BLaER1 treated with 17β-estradiol and CSF1 and Interleukin-3, amounts not matched to agents 10 nM and 100 nM (cell line): ENCODE measurements around the gene GORAB.
A peak's percentile ranks its signal among the peaks of the same experiment; 100 is the strongest.

Source experiments
- H3K27ac ChIP-seq, 11 experiments: shearing (Covaris generic); formaldehyde crosslinking; 2 replicates each; pipeline ENCODE4 v1.8.1; 2022
- H3K27me3 ChIP-seq, 11 experiments: shearing (Covaris generic); formaldehyde crosslinking; 2 replicates each; pipeline ENCODE4 v1.8.1; 2022
- H3K36me3 ChIP-seq, 11 experiments: shearing (Covaris generic); formaldehyde crosslinking; 2 replicates each; pipeline ENCODE4 v1.8.1; 2022
- H3K4me1 ChIP-seq, 10 experiments: shearing (Covaris generic); formaldehyde crosslinking; 2 replicates each; pipeline ENCODE4 v1.8.1; 2022
- H3K4me2 ChIP-seq, 11 experiments: shearing (Covaris generic); formaldehyde crosslinking; 2 replicates each; pipeline ENCODE4 v1.8.1; 2022
- H3K4me3 ChIP-seq, 10 experiments: shearing (Covaris generic); formaldehyde crosslinking; 2 replicates each; pipeline ENCODE4 v1.8.1; 2022
- H3K9ac ChIP-seq, 11 experiments: shearing (Covaris generic); formaldehyde crosslinking; 2 replicates each; pipeline ENCODE4 v1.8.1; 2022
- H3K9me3 ChIP-seq, 11 experiments: shearing (Covaris generic); formaldehyde crosslinking; replicated peaks in 1 of 11; 2 replicates each; pipeline ENCODE4 v1.8.1; 2022
- H4K20me1 ChIP-seq, 11 experiments: shearing (Covaris generic); formaldehyde crosslinking; 2 replicates each; pipeline ENCODE4 v1.8.1; 2022
- Cebpa-rat ChIP-seq, 11 experiments: shearing (Covaris generic); IDR thresholded peaks; 2 replicates each; pipeline ENCODE4 v1.8.1; 2022

Gene GORAB

GRCh38 chr1:170531758-170532657, at the start of gene GORAB:
Gene GORAB (plus strand): TSS chr1:170532166. CDS start chr1:170532224, 58 bp downstream.
- Histone ChIP-seq H4K20me1 (peaks cover 0 to 19% (median 4%) of the 10 kb centered on the region in 11 experiments; a peak in 7 of 22 replicates), H3K27ac (peak within 1 kb of the TSS; percentile 91 to 98 (median 93)), H3K4me1 (peaks cover 14 to 36% (median 19%) of the 10 kb centered on the region in 10 experiments), H3K4me3 (peak within 1 kb of the TSS; percentile 57 to 89 (median 82)), H3K9ac (peak within 1 kb of the TSS; percentile 86 to 95 (median 91)), H3K27me3 (no peaks in the 10 kb centered on the region), H3K36me3 (peaks cover 0 to 35% (median 11%) of the 10 kb centered on the region in 11 experiments; a peak in 10 of 22 replicates), H3K9me3 (no peaks in the 10 kb centered on the region), H3K4me2 (peak within 1 kb of the TSS; percentile 64 to 93 (median 88))
- no peak for TF ChIP-seq Cebpa-rat (IDR thresholded peaks at IDR 0.05)

GRCh38 chr1:170483051-170483450, 48.9 kb upstream of the GORAB start:
- Histone ChIP-seq H3K27ac (no peak overlapping the region), H3K9me3 (no peaks in the 10 kb centered on the region), H3K4me2 (no peak overlapping the region), H3K36me3 (no peaks in the 10 kb centered on the region), H4K20me1 (no peaks in the 10 kb centered on the region), H3K4me1 (no peaks in the 10 kb centered on the region), H3K27me3 (no peaks in the 10 kb centered on the region), H3K4me3 (no peak overlapping the region), H3K9ac (no peak overlapping the region)
- no peak for TF ChIP-seq Cebpa-rat (IDR thresholded peaks at IDR 0.05)

GRCh38 chr1:170487503-170487902, 44.5 kb upstream of the GORAB start:
- Histone ChIP-seq H3K36me3 (no peaks in the 10 kb centered on the region), H3K9me3 (no peaks in the 10 kb centered on the region), H3K4me1 (no peaks in the 10 kb centered on the region), H3K27me3 (no peaks in the 10 kb centered on the region), H3K4me2 (no peak overlapping the region), H3K4me3 (no peak overlapping the region), H3K9ac (no peak overlapping the region), H4K20me1 (no peaks in the 10 kb centered on the region), H3K27ac (no peak overlapping the region)
- TF ChIP-seq Cebpa-rat (IDR thresholded peaks at IDR 0.05): no peak

GRCh38 chr1:170491291-170491690, 40.7 kb upstream of the GORAB start:
- H3K4me2 ChIP-seq: no peak overlapping the region
- H3K27me3 ChIP-seq: no peaks in the 10 kb centered on the region
- H4K20me1 ChIP-seq: no peaks in the 10 kb centered on the region
- H3K9ac ChIP-seq: no peak overlapping the region
- no peak overlapping the region for H3K4me3 ChIP-seq
- peaks cover 13 to 19% (median 17%) of the 10 kb centered on the region in 10 experiments for H3K4me1 ChIP-seq
- H3K27ac ChIP-seq: no peak overlapping the region
- no peaks in the 10 kb centered on the region for H3K9me3 ChIP-seq
- no peak for TF ChIP-seq Cebpa-rat (IDR thresholded peaks at IDR 0.05)
- no peaks in the 10 kb centered on the region for H3K36me3 ChIP-seq

GRCh38 chr1:170494369-170494768, 37.6 kb upstream of the GORAB start:
- H3K9me3 ChIP-seq: no peaks in the 10 kb centered on the region
- peak overlapping the region in 9 of 11 experiments; percentile 11 to 60 (median 45); a peak in 15 of 22 replicates for H3K27ac ChIP-seq
- H3K4me1 ChIP-seq: peaks cover 13 to 19% (median 17%) of the 10 kb centered on the region in 10 experiments
- no peaks in the 10 kb centered on the region for H4K20me1 ChIP-seq
- H3K36me3 ChIP-seq: no peaks in the 10 kb centered on the region
- TF ChIP-seq Cebpa-rat (IDR thresholded peaks at IDR 0.05): no peak
- H3K27me3 ChIP-seq: no peaks in the 10 kb centered on the region
- H3K4me2 ChIP-seq: peak overlapping the region; percentile 46 to 82 (median 71)
- no peak overlapping the region for H3K9ac ChIP-seq
- peak overlapping the region in 1 of 10 experiments; percentile 16; a peak in 1 of 20 replicates for H3K4me3 ChIP-seq

GRCh38 chr1:170495006-170495405, 37.0 kb upstream of the GORAB start:
- TF ChIP-seq Cebpa-rat (IDR thresholded peaks at IDR 0.05): no peak
- Histone ChIP-seq H3K4me2 (peak overlapping the region; percentile 46 to 82 (median 71); a peak in 21 of 22 replicates), H3K4me1 (peaks cover 13 to 19% (median 17%) of the 10 kb centered on the region in 10 experiments), H3K36me3 (no peaks in the 10 kb centered on the region), H4K20me1 (no peaks in the 10 kb centered on the region), H3K4me3 (no peak overlapping the region), H3K9me3 (no peaks in the 10 kb centered on the region), H3K9ac (no peak overlapping the region), H3K27ac (peak overlapping the region in 8 of 11 experiments; percentile 30 to 60 (median 46); a peak in 12 of 22 replicates), H3K27me3 (no peaks in the 10 kb centered on the region)

GRCh38 chr1:170498876-170499275, 33.1 kb upstream of the GORAB start:
- no peaks in the 10 kb centered on the region for H3K9me3 ChIP-seq
- no peaks in the 10 kb centered on the region for H3K36me3 ChIP-seq
- H3K4me2 ChIP-seq: no peak overlapping the region
- H3K27ac ChIP-seq: no peak overlapping the region
- H3K27me3 ChIP-seq: no peaks in the 10 kb centered on the region
- H4K20me1 ChIP-seq: no peaks in the 10 kb centered on the region
- H3K9ac ChIP-seq: no peak overlapping the region
- H3K4me1 ChIP-seq: peaks cover 12 to 17% (median 15%) of the 10 kb centered on the region in 10 experiments
- H3K4me3 ChIP-seq: no peak overlapping the region
- TF ChIP-seq Cebpa-rat (IDR thresholded peaks at IDR 0.05): no peak

GRCh38 chr1:170503665-170504064, 28.3 kb upstream of the GORAB start:
- no peaks in the 10 kb centered on the region for H3K4me1 ChIP-seq
- H3K4me2 ChIP-seq: no peak overlapping the region
- no peaks in the 10 kb centered on the region for H3K27me3 ChIP-seq
- no peak overlapping the region for H3K4me3 ChIP-seq
- H3K27ac ChIP-seq: no peak overlapping the region
- H4K20me1 ChIP-seq: no peaks in the 10 kb centered on the region
- no peak overlapping the region for H3K9ac ChIP-seq
- no peak for TF ChIP-seq Cebpa-rat (IDR thresholded peaks at IDR 0.05)
- H3K36me3 ChIP-seq: no peaks in the 10 kb centered on the region
- no peaks in the 10 kb centered on the region for H3K9me3 ChIP-seq

- TF ChIP-seq Cebpa-rat (IDR thresholded peaks at IDR 0.05): no peak
- no peaks in the 10 kb centered on the region for H4K20me1 ChIP-seq
- H3K4me2 ChIP-seq: no peak overlapping the region
- no peaks in the 10 kb centered on the region for H3K36me3 ChIP-seq
- H3K4me3 ChIP-seq: no peak overlapping the region
- no peak overlapping the region for H3K9ac ChIP-seq
- H3K27me3 ChIP-seq: no peaks in the 10 kb centered on the region
- no peak overlapping the region for H3K27ac ChIP-seq
- no peaks in the 10 kb centered on the region for H3K4me1 ChIP-seq
- H3K9me3 ChIP-seq: no peaks in the 10 kb centered on the region
Measured at GRCh38 chr1:170510163-170510562, 21.8 kb upstream of the GORAB start.
